HEK293 (cell line): ENCODE measurements around the gene EVC.

Source experiments
- CTCF ChIA-PET: fragments of 350-600 bp; formaldehyde crosslinking; extraction: SDS; loops from one replicate; lab custom pipeline; 2021; ENCODE audit warnings: antibody characterized with exemption; lab: Yijun Ruan, JAX
- POLR2A ChIA-PET: fragments of 300-600 bp; formaldehyde crosslinking; extraction: SDS; loops from one replicate; lab custom pipeline; 2020; ENCODE audit warnings: antibody characterized with exemption, inconsistent platforms; lab: Yijun Ruan, JAX
- H3K27ac ChIP-seq: fragments of 200-500 bp; sonication (Bioruptor generic); 2 replicates; pipeline ENCODE4 v1.5.1; 2014; ENCODE audit warnings: low read depth, low read length, control low read depth, inconsistent platforms; ENCODE audit errors: extremely low read depth
- H3K36me3 ChIP-seq, 2 experiments: fragments of 200-500 bp in 1 of 2; sonication (Bioruptor generic) in 1 of 2; 1 replicate in 1 of 2; 2 replicates in 1 of 2; pipeline ENCODE4 v1.5.1; 2014 to 2017; ENCODE audit warnings: inconsistent platforms in 2 of 2, low read length in 2 of 2; ENCODE audit not compliant: control insufficient read depth in 2 of 2, insufficient read depth in 1 of 2
- H3K4me1 ChIP-seq: fragments of 200-500 bp; sonication (Bioruptor generic); 2 replicates; pipeline ENCODE4 v1.5.1; 2014; ENCODE audit warnings: mild to moderate bottlenecking, low read length, inconsistent platforms; ENCODE audit not compliant: control insufficient read depth, insufficient read depth
- H3K4me3 ChIP-seq: 2 replicates; pipeline ENCODE4 v1.5.1; 2011; ENCODE audit warnings: low read depth, mild to moderate bottlenecking, control low read depth, low read length, moderate library complexity
- H3K9me3 ChIP-seq: fragments of 200-500 bp; sonication (Bioruptor generic); 2 replicates; pipeline ENCODE4 v1.5.1; 2014; ENCODE audit warnings: low read depth, low read length, inconsistent platforms; ENCODE audit not compliant: control insufficient read depth, insufficient read depth
- GLIS1 ChIP-seq: fragments of 450-650 bp; formaldehyde crosslinking; IDR thresholded peaks from 2 replicates; pipeline ENCODE4 v1.5.1; 2016; ENCODE audit warnings: missing biosample characterization, missing genetic modification characterization
- OVOL3 ChIP-seq: fragments of 450-650 bp; formaldehyde crosslinking; IDR thresholded peaks from 2 replicates; pipeline ENCODE4 v1.5.1; 2016; ENCODE audit warnings: missing biosample characterization, missing genetic modification characterization
- REPIN1 ChIP-seq: fragments of 450-650 bp; formaldehyde crosslinking; IDR thresholded peaks from 2 replicates; pipeline ENCODE4 v1.5.1; 2017; ENCODE audit warnings: missing biosample characterization, missing genetic modification characterization, low read depth
- SALL2 ChIP-seq: fragments of 450-650 bp; formaldehyde crosslinking; IDR thresholded peaks from 2 replicates; pipeline ENCODE4 v1.5.0; 2017; ENCODE audit warnings: missing biosample characterization, mild to moderate bottlenecking, missing genetic modification characterization, borderline replicate concordance
- YY1 ChIP-seq: fragments of 450-650 bp; formaldehyde crosslinking; IDR thresholded peaks from 2 replicates; pipeline ENCODE4 v1.5.1; 2018; ENCODE audit warnings: missing biosample characterization, missing genetic modification characterization
- ZNF404 ChIP-seq: fragments of 450-650 bp; formaldehyde crosslinking; IDR thresholded peaks from 2 replicates; pipeline ENCODE4 v1.5.1; 2017; ENCODE audit warnings: missing biosample characterization, missing genetic modification characterization
- ZNF416 ChIP-seq: fragments of 450-650 bp; formaldehyde crosslinking; IDR thresholded peaks from 2 replicates; pipeline ENCODE4 v1.5.1; 2016; ENCODE audit warnings: missing biosample characterization, missing genetic modification characterization
- ZNF621 ChIP-seq: fragments of 450-650 bp; formaldehyde crosslinking; IDR thresholded peaks from 2 replicates; pipeline ENCODE4 v1.5.1; 2017; ENCODE audit warnings: missing biosample characterization, missing genetic modification characterization
- ZNF747 ChIP-seq: fragments of 450-650 bp; formaldehyde crosslinking; IDR thresholded peaks from 2 replicates; pipeline ENCODE4 v1.5.1; 2016; ENCODE audit warnings: missing biosample characterization, missing genetic modification characterization
- ZNF785 ChIP-seq: fragments of 450-650 bp; formaldehyde crosslinking; IDR thresholded peaks from 2 replicates; pipeline ENCODE4 v1.5.1; 2016; ENCODE audit warnings: missing biosample characterization, missing genetic modification characterization
- TF ChIP-seq, protein P1 (sequence below): fragments of 450-650 bp; formaldehyde crosslinking; IDR thresholded peaks from 2 replicates; pipeline ENCODE4 v1.5.1; 2016; ENCODE audit warnings: missing biosample characterization, missing genetic modification characterization
- TF ChIP-seq, protein P2 (sequence below): fragments of 450-650 bp; formaldehyde crosslinking; IDR thresholded peaks from 2 replicates; pipeline ENCODE4 v1.5.1; 2017; ENCODE audit warnings: missing biosample characterization, mild to moderate bottlenecking, missing genetic modification characterization, moderate library complexity
- TF ChIP-seq, protein P3 (sequence below): fragments of 450-650 bp; formaldehyde crosslinking; IDR thresholded peaks from 2 replicates; pipeline ENCODE4 v1.5.1; 2016; ENCODE audit warnings: missing biosample characterization, missing genetic modification characterization
- TF ChIP-seq, protein P4 (sequence below): fragments of 450-650 bp; IDR thresholded peaks from 2 replicates; pipeline ENCODE4 v1.5.1; 2018; ENCODE audit warnings: missing biosample characterization, mild to moderate bottlenecking, missing genetic modification characterization
- TF ChIP-seq, protein P5 (sequence below): fragments of 450-650 bp; formaldehyde crosslinking; IDR thresholded peaks from 2 replicates; pipeline ENCODE4 v1.5.1; 2016; ENCODE audit warnings: missing biosample characterization, missing genetic modification characterization

EVC gene

DNA sequence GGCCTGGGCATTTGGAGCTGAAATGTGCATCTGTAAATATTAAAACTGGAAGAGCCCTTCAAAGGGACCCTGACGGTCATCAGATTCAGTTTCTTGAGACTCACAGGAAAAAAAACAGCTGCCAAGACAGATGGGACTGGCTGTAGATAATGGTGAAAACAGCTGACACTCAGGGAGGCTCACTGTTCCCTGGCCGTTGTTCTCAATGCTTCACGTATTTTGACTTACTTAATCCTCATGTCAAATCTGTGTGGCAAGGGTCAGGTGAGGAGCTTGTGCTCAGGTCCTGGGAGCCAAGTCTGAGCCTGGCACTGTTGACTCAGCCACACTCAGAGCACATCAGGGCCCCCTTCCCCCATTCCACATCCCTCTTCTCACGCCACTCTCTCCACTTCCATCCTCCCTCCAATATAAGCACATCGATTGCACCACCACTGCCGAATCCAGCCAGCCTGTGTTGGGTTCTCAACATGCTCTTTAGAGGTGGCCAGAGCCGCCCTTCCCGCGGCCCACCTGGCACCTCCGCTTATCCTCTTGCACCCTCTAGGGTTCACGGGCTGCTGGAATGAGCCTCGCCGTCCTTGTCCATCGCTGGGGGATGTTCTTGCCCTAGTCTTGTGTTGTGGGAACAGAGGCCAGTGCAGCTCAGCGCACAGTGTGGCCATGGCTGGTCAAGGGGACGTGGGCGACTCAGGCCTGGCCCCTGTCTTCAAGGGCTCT is 40.1 kb downstream of the EVC start:
- Histone ChIP-seq H3K9me3 (no peaks in the 10 kb centered on the region), H3K4me3 (no peak overlapping the region), H3K4me1 (no peaks in the 10 kb centered on the region), H3K36me3 (peaks cover 0 to 90% of the 10 kb centered on the region in 2 experiments; a peak in 1 of 3 replicates), H3K27ac (no peak overlapping the region)
- POLR2A ChIA-PET = no interaction called here
- TF ChIP-seq SALL2 (tag by site-specific recombination) (no peak), ZNF404 (tag by site-specific recombination) (no peak), REPIN1 (tag by site-specific recombination) (no peak), ZNF747 (tag by site-specific recombination) (no peak)
- TF ChIP-seq, protein P1, sequence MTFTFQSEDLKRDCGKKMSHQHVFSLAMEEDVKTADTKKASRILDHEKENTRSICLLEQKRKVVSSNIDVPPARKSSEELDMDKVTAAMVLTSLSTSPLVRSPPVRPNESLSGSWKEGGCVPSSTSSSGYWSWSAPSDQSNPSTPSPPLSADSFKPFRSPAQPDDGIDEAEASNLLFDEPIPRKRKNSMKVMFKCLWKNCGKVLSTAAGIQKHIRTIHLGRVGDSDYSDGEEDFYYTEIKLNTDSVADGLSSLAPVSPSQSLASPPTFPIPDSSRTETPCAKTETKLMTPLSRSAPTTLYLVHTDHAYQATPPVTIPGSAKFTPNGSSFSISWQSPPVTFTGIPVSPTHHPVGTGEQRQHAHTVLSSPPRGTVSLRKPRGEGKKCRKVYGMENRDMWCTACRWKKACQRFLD = no peak
- CTCF ChIA-PET = no interaction called here

DNA sequence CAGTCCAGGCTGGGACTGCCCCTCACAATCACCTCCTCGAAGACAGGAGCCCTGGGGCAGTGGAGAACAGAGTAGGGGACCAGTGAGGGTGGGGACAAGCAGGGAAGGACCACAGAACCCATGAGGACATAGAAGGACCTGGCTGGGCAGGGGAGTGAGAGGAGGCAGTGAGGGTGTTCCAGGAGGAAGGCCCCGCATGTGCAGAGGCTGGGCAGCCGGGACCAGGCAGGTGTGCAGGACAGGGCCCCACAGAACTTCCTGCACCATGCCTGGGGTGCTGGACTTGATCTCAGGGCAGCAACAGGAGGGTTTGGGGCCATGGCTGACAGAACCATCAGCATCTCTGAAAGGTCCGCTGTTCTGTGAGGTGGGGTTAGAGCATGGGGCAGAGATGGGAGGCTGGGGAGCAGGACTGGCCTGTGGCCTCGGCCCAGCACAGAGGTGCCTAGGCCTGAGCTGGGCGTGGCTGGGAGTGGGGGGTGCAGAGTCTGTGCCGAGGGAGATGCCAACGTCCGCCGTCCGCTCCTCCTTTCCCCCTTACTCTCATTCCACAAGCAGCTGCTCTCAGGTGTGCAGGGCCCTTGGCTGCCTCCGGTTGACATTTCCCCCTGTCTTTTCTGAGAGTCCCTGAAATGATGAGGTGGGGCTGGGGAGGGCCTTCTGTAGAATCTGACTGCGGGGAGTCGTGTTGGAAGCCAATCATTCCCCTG is 40.8 kb downstream of the EVC start:
- CTCF ChIA-PET = no interaction called here

DNA sequence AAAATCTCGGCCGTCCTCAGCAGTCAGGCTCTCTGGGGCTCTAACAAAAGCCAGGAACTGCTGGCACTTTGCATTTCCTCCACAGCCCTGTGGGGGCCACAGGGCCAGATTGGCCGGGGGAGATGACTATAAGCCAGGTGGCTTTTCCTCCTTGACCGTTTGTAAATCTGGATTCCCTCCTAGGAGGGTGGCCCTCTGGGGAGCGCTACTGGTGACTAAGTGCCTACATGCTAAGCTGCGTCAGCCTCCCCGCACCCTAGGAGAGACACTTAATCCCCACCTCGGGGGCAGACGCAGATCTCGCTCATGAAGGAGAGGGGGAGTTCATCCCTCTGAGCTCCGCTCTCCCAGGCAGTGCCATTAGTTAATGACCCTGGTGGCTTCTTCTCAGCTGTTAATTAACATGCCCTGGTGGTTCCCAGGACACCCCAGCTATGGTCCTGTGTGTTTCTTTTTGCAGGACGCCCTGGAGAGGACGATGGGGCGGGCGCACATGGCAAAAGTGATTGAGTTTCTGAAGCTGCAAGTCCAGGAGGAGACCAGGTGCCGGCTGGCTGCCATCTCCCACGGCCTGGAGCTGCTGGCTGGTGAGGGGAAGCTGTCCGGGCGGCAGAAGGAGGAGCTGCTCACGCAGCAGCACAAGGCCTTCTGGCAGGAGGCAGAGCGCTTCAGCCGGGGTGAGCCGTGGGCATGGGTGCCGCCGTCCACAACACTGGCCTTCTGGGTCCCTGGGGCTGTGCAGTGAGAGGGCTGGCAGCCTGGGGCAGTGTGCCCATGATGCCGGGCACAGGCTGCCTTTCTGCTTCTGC is 41.6 kb downstream of the EVC start:
- no peak overlapping the region for H3K27ac ChIP-seq
- ChIA-PET CTCF (no interaction called here), POLR2A (no interaction called here)
- no peaks in the 10 kb centered on the region for H3K4me1 ChIP-seq
- H3K4me3 ChIP-seq = no peak overlapping the region
- no peaks in the 10 kb centered on the region for H3K9me3 ChIP-seq
- TF ChIP-seq ZNF785 (tag by site-specific recombination) = no peak
- no peak for TF ChIP-seq ZNF621 (tag by site-specific recombination)
- peak; percentile 31; the same call in 1 of the 2 replicates for TF ChIP-seq GLIS1 (tag by site-specific recombination)
- TF ChIP-seq ZNF416 (tag by site-specific recombination) = no peak
- no peak for TF ChIP-seq YY1 (tag by site-specific recombination)
- TF ChIP-seq, protein P2, sequence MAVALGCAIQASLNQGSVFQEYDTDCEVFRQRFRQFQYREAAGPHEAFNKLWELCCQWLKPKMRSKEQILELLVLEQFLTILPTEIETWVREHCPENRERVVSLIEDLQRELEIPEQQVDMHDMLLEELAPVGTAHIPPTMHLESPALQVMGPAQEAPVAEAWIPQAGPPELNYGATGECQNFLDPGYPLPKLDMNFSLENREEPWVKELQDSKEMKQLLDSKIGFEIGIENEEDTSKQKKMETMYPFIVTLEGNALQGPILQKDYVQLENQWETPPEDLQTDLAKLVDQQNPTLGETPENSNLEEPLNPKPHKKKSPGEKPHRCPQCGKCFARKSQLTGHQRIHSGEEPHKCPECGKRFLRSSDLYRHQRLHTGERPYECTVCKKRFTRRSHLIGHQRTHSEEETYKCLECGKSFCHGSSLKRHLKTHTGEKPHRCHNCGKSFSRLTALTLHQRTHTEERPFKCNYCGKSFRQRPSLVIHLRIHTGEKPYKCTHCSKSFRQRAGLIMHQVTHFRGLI = no peak
- TF ChIP-seq, protein P3, sequence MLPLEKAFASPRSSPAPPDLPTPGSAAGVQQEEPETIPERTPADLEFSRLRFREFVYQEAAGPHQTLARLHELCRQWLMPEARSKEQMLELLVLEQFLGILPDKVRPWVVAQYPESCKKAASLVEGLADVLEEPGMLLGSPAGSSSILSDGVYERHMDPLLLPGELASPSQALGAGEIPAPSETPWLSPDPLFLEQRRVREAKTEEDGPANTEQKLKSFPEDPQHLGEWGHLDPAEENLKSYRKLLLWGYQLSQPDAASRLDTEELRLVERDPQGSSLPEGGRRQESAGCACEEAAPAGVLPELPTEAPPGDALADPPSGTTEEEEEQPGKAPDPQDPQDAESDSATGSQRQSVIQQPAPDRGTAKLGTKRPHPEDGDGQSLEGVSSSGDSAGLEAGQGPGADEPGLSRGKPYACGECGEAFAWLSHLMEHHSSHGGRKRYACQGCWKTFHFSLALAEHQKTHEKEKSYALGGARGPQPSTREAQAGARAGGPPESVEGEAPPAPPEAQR (tag by site-specific recombination) = no peak
- peaks cover 0 to 91% of the 10 kb centered on the region in 2 experiments; a peak in 1 of 3 replicates for H3K36me3 ChIP-seq

More for the DNA sequence above, 40.8 kb downstream of the EVC start:
- Histone ChIP-seq H3K36me3 (peaks cover 0 to 91% of the 10 kb centered on the region in 2 experiments; a peak in 1 of 3 replicates), H3K4me3 (no peak overlapping the region), H3K9me3 (no peaks in the 10 kb centered on the region), H3K27ac (no peak overlapping the region), H3K4me1 (no peaks in the 10 kb centered on the region)
- no peak for TF ChIP-seq OVOL3 (tag by site-specific recombination)
- TF ChIP-seq, protein P4, sequence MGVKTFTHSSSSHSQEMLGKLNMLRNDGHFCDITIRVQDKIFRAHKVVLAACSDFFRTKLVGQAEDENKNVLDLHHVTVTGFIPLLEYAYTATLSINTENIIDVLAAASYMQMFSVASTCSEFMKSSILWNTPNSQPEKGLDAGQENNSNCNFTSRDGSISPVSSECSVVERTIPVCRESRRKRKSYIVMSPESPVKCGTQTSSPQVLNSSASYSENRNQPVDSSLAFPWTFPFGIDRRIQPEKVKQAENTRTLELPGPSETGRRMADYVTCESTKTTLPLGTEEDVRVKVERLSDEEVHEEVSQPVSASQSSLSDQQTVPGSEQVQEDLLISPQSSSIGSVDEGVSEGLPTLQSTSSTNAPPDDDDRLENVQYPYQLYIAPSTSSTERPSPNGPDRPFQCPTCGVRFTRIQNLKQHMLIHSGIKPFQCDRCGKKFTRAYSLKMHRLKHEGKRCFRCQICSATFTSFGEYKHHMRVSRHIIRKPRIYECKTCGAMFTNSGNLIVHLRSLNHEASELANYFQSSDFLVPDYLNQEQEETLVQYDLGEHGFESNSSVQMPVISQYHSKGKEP (tag by site-specific recombination) = no peak
- TF ChIP-seq, protein P5, sequence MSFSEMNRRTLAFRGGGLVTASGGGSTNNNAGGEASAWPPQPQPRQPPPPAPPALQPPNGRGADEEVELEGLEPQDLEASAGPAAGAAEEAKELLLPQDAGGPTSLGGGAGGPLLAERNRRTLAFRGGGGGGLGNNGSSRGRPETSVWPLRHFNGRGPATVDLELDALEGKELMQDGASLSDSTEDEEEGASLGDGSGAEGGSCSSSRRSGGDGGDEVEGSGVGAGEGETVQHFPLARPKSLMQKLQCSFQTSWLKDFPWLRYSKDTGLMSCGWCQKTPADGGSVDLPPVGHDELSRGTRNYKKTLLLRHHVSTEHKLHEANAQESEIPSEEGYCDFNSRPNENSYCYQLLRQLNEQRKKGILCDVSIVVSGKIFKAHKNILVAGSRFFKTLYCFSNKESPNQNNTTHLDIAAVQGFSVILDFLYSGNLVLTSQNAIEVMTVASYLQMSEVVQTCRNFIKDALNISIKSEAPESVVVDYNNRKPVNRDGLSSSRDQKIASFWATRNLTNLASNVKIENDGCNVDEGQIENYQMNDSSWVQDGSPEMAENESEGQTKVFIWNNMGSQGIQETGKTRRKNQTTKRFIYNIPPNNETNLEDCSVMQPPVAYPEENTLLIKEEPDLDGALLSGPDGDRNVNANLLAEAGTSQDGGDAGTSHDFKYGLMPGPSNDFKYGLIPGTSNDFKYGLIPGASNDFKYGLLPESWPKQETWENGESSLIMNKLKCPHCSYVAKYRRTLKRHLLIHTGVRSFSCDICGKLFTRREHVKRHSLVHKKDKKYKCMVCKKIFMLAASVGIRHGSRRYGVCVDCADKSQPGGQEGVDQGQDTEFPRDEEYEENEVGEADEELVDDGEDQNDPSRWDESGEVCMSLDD (tag by site-specific recombination) = no peak
- POLR2A ChIA-PET = no interaction called here
